ENCODE results near the gene SPATA2L. TPM values are rescaled to one million over a fixed set of nuclear protein-coding genes. Genes with fewer than 3 reads are reported as not detected.

Gene SPATA2L
- 10 to 100 TPM in 1 of 8 experiments, 1 to 10 TPM in 7; 2.1 to 10.7 (median 6.2) TPM for total RNA-seq

DNA sequence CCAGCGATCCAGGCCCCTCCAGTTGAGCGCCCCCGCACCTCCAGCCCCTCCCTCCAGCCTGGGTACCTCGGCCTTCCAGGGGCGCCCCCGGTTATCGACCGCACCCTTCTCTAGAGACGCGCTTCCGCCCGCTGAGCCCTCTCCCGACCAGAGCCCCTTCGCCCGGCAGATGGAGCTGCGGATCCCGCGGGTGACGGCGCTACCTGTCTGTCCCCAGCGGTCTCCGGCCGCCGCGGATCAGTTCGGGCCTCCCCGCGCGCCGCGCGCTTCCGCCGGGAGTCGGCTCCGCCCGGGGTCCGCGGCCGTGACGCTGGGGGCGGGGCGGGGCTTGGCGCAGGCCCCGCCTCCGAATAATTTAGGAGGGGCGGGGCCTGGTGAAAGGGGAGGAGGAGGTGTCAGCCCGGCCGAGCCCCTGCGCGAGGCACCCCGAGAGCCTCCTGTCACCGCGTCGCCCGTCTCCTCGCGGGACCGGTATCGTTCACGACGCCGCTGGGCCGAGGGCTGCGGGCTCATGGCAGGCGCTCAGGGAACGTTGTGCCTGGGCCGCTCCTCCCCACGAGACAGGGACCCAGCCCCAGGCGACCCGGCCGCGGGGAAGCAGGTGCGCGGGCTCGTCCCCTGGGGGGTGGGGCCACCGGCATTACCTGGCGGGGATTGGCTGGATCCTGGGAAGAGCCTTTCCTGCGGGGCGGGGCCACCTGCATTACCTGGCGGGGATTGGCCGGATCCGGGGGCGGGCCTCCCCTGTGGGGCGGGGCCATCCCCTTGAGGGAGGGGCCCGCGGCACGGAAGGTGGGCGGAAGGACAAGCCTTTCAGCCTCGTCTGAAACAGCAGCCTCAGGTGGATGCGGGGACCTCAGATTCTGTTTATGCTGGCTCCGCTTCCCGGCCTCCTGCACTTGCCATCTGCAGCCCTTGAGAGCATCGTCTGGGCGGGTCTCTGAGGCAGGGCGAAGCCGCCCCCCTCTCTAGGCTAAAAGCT, at the start of gene SPATA2L:
TSS of gene SPATA2L (minus strand) at position 281 of the 982 bp plus-strand sequence. CDS start 473 bp downstream, outside the sequence.
- peaks cover 5 to 7% of the 10 kb centered on the region in 2 donors for H3K4me1 ChIP-seq (replicated peaks in 1 of 2)
- H3K4me3 ChIP-seq = peak within 1 kb of the TSS; percentile 45 to 86 (median 63)
- WGBS, 10 experiments = 6% methylated on average over 6 of the region's 97 CpGs; no CpG with 5 or more reads in 9 of the 10 experiments
- peak within 1 kb of the TSS; percentile 47 to 48 for H3K27ac ChIP-seq
- peak; percentile 48 to 79 (median 70) for ATAC-seq (replicated peaks in 6 of 8)
- in situ Hi-C loops (cut with MboI; ENCODE audit: low pct_unique_long_range_greater_than_20kb in 2 of 9, low sequenced_read_pairs in 9 of 9, unreplicated experiment in 9 of 9) = no loop called here

DNA sequence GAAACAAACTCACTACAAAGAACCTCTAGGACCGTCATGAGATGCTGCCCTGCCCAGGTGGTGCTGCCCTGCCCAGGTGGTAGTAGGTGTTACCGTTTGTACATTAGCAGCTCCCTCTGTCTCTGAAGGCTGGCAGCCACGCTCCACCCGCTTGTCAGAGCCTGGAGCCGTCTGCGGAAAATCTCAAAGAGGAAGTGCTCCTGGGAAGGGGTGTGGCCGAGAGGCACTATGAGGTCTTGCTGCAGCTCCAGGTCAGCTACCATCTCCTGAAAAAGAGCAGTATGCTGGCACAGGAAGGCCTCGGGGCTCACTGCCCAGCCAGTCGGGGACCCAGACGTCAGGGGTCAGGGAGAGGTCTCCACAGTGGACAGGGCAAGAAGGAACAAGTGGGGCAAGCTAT, 48.1 kb upstream of the SPATA2L start:
- Histone ChIP-seq H3K27ac (no peak overlapping the region), H3K4me3 (no peak overlapping the region), H3K4me1 (replicated peaks in 1 of 2) (no peaks in the 10 kb centered on the region)
- 52 to 100% (median 88%) methylated on average over 1 to 6 of the region's 10 CpGs; no CpG with 5 or more reads in 5 of the 10 experiments for WGBS, 10 experiments
- in situ Hi-C loops (cut with MboI; ENCODE audit: low pct_unique_long_range_greater_than_20kb in 2 of 9, low sequenced_read_pairs in 9 of 9, unreplicated experiment in 9 of 9) = loop anchor here in 1 of 9 experiments (10.0 kb wide), 1 partner anchor 115 kb away; no protein-coding TSS in a partner anchor
- ATAC-seq (replicated peaks in 6 of 8) = peak in 1 of 8 experiments; percentile 31

DNA sequence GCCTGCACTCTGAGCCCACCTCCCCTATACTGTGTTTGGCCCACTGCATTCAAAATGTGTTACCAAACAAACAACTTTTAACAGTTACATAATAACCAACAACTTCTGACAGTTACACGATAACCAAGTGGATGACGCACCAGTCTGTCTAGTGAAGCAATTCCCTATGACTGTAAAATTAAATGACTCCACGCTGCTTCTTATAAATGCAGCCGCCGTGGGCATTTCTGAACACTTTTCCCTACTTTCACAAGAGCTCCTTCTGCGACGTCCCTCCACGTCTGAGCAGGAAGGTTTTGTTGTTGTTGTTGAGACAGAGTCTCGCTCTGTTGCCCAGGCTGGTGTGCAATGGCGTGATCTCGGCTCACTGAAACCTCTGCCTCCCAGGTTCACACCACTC, 47.4 kb upstream of the SPATA2L start:
- no peak overlapping the region for H3K4me3 ChIP-seq
- 93 to 100% (median 98%) methylated on average over 1 to 10 of the region's 11 CpGs; no CpG with 5 or more reads in 4 of the 10 experiments for WGBS, 10 experiments
- in situ Hi-C loops (cut with MboI; ENCODE audit: low pct_unique_long_range_greater_than_20kb in 2 of 9, low sequenced_read_pairs in 9 of 9, unreplicated experiment in 9 of 9) = no loop called here

DNA sequence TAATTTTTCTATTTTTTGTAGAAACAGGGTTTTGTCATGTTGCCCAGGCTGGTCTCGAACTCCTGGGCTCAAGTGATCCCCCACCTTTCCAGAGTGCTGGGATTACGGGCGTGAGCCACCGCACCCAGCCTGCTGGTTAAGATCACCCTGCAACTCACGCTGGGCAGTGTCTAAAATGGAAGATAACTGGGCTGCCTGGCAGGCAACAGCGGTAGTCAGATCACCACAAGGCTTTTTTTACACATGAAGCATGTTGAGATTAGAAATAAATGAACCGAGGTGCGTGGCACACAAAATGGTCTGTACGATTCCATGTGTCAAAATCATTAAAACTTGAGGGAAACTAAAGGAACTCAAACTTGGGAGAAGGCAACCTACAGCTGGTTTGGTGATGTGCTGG, 46.6 kb upstream of the SPATA2L start:
- H3K27ac ChIP-seq = no peak overlapping the region
- WGBS, 10 experiments = 80 to 100% (median 95%) methylated on average over 1 to 6 of the region's 9 CpGs; no CpG with 5 or more reads in 1 of the 10 experiments
- no peaks in the 10 kb centered on the region for H3K4me1 ChIP-seq (replicated peaks in 1 of 2)
- no peak for ATAC-seq (replicated peaks in 6 of 8)
- no peak overlapping the region for H3K4me3 ChIP-seq
- in situ Hi-C loops (cut with MboI; ENCODE audit: low pct_unique_long_range_greater_than_20kb in 2 of 9, low sequenced_read_pairs in 9 of 9, unreplicated experiment in 9 of 9) = no loop called here

More for the DNA sequence above, 47.4 kb upstream of the SPATA2L start:
- Histone ChIP-seq H3K27ac (no peak overlapping the region), H3K4me1 (replicated peaks in 1 of 2) (no peaks in the 10 kb centered on the region)
- ATAC-seq (replicated peaks in 6 of 8) = no peak

DNA sequence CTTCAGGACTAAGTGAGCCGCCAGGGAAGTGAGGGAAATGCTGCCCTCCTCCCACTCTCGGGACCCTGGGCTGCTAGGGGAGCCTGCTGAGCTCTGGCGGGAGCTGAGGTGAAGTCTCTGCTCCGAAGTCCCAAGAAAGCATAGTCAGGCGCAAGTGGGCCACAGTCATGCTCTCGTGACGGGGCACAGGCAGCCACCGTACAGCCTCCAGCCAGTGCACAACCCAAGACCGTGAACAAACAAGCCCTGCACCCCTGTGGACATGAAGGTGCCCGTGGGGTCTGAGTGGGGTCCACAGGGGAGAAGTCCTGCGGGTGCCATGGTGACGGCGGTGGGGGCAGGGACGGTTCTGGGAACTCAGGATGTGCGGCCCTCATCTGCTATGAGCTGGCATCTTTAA, 44.5 kb upstream of the SPATA2L start:
- in situ Hi-C loops (cut with MboI; ENCODE audit: low pct_unique_long_range_greater_than_20kb in 2 of 9, low sequenced_read_pairs in 9 of 9, unreplicated experiment in 9 of 9) = no loop called here
- no peak overlapping the region for H3K27ac ChIP-seq
- no peaks in the 10 kb centered on the region for H3K4me1 ChIP-seq (replicated peaks in 1 of 2)
- WGBS, 10 experiments = 80 to 100% (median 97%) methylated on average over 1 to 7 of the region's 15 CpGs; no CpG with 5 or more reads in 6 of the 10 experiments
- peak in 1 of 8 experiments; percentile 18 for ATAC-seq (replicated peaks in 6 of 8)
- no peak overlapping the region for H3K4me3 ChIP-seq

- H3K4me3 ChIP-seq = no peak overlapping the region
- in situ Hi-C loops (cut with MboI; ENCODE audit: low pct_unique_long_range_greater_than_20kb in 2 of 9, low sequenced_read_pairs in 9 of 9, unreplicated experiment in 9 of 9) = no loop called here
- 87 to 100% (median 93%) methylated on average over 1 to 7 of the region's 16 CpGs; no CpG with 5 or more reads in 5 of the 10 experiments for WGBS, 10 experiments
- no peak overlapping the region for H3K27ac ChIP-seq
- no peaks in the 10 kb centered on the region for H3K4me1 ChIP-seq (replicated peaks in 1 of 2)
- ATAC-seq (replicated peaks in 6 of 8) = peak in 2 of 8 experiments; percentile 12 to 13
These were observed 43.3 kb upstream of the SPATA2L start for GRCh38 chr16:89744813-89745212.

DNA sequence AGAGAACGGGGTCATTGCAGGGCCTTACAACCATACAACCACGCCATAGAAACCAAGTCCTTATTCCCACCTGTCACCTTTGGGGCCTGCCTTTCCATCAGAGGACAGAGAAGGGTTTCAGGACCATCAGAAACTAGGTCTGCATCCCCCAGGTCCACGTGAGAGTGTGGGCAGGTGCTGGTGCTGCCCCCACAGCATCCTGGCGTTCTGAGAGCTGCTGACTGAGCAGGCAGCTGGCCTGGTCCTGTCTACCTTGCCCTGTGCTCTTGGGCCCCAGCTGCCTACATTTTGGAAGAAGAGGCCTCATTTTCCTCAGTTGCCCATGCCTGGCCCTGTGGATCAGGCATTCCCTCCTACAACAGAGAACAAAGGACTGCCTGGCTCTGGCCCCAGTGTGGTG, 41.4 kb upstream of the SPATA2L start:
- H3K4me3 ChIP-seq = no peak overlapping the region
- no peak overlapping the region for H3K27ac ChIP-seq
- in situ Hi-C loops (cut with MboI; ENCODE audit: low pct_unique_long_range_greater_than_20kb in 2 of 9, low sequenced_read_pairs in 9 of 9, unreplicated experiment in 9 of 9) = no loop called here
- no peak for ATAC-seq (replicated peaks in 6 of 8)
- H3K4me1 ChIP-seq (replicated peaks in 1 of 2) = no peaks in the 10 kb centered on the region
- WGBS, 10 experiments = 29 to 100% (median 100%) methylated on average over 1 to 4 of the region's 4 CpGs; no CpG with 5 or more reads in 3 of the 10 experiments

DNA sequence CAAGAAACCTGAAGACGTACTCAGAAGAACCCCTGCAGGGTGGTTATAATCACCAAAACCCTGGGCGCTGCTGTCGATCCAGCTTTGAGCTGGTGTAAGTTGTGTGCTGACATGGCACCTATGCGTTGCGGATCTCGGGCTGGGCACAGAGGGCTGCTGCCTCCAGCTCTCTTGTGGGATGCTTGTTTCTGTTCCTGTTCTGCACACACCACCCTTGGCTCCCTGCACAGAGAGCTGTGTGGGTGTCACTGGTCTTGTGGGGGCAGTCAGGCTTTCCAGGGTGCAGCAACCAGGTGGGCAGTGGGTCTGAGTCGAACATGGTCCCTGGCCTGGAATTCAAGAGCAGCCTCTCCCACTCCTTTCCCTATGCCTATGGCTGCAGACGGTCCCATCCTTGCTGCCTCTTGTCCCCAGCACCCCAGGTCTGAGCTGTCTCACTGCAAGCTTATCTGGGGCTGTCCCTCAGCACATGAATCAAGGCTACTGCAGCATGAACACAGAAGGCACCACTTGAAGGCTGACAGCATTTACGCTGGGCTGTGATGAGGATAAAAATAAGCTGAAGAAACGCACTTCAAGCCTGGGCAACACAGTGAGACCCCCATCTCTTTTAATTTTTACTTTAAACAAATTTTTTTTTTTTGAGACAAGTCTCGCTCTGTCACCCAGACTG, 40.0 kb upstream of the SPATA2L start:
- peak in 3 of 8 experiments; percentile 10 to 13 (median 11) for ATAC-seq (replicated peaks in 6 of 8)
- Histone ChIP-seq H3K4me1 (replicated peaks in 1 of 2) (no peaks in the 10 kb centered on the region), H3K27ac (no peak overlapping the region), H3K4me3 (no peak overlapping the region)
- in situ Hi-C loops (cut with MboI; ENCODE audit: low pct_unique_long_range_greater_than_20kb in 2 of 9, low sequenced_read_pairs in 9 of 9, unreplicated experiment in 9 of 9) = no loop called here
- 61 to 100% (median 93%) methylated on average over 1 to 6 of the region's 11 CpGs; no CpG with 5 or more reads in 1 of the 10 experiments for WGBS, 10 experiments

GRCh38 chr16:89739383-89739782, 37.9 kb upstream of the SPATA2L start:
- Histone ChIP-seq H3K27ac (no peak overlapping the region), H3K4me3 (no peak overlapping the region), H3K4me1 (replicated peaks in 1 of 2) (no peaks in the 10 kb centered on the region)
- WGBS, 10 experiments = 20 to 100% methylated on average over 1 of the region's 9 CpGs; no CpG with 5 or more reads in 8 of the 10 experiments
- in situ Hi-C loops (cut with MboI; ENCODE audit: low pct_unique_long_range_greater_than_20kb in 2 of 9, low sequenced_read_pairs in 9 of 9, unreplicated experiment in 9 of 9) = no loop called here
- ATAC-seq (replicated peaks in 6 of 8) = peak in 4 of 8 experiments; percentile 12 to 35 (median 20)

- in situ Hi-C loops (cut with MboI; ENCODE audit: low pct_unique_long_range_greater_than_20kb in 2 of 9, low sequenced_read_pairs in 9 of 9, unreplicated experiment in 9 of 9) = no loop called here
- Histone ChIP-seq H3K4me1 (replicated peaks in 1 of 2) (no peaks in the 10 kb centered on the region), H3K27ac (peak overlapping the region in 1 of 2 donors; percentile 23), H3K4me3 (no peak overlapping the region)
- 69 to 91% (median 85%) methylated on average over 2 to 9 of the region's 20 CpGs; no CpG with 5 or more reads in 2 of the 10 experiments for WGBS, 10 experiments
- ATAC-seq (replicated peaks in 6 of 8) = peak in 4 of 8 experiments; percentile 18 to 45 (median 33)
These were observed 37.2 kb upstream of the SPATA2L start for GRCh38 chr16:89738538-89739317.

DNA sequence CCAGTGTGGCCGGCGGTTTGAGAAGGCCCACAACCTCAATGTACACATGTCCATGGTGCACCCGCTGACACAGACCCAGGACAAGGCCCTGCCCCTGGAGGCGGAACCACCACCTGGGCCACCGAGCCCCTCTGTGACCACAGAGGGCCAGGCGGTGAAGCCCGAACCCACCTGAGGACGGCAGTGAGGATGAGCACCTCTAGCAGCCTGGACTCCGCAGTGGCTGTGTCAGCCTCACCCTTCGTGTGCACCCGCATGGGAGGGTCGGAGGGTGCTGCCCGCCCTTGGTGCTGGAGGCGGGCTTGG, 36.5 kb upstream of the SPATA2L start:
- in situ Hi-C loops (cut with MboI; ENCODE audit: low pct_unique_long_range_greater_than_20kb in 2 of 9, low sequenced_read_pairs in 9 of 9, unreplicated experiment in 9 of 9) = no loop called here
- 90 to 100% (median 96%) methylated on average over 2 to 10 of the region's 14 CpGs; no CpG with 5 or more reads in 6 of the 10 experiments for WGBS, 10 experiments

DNA sequence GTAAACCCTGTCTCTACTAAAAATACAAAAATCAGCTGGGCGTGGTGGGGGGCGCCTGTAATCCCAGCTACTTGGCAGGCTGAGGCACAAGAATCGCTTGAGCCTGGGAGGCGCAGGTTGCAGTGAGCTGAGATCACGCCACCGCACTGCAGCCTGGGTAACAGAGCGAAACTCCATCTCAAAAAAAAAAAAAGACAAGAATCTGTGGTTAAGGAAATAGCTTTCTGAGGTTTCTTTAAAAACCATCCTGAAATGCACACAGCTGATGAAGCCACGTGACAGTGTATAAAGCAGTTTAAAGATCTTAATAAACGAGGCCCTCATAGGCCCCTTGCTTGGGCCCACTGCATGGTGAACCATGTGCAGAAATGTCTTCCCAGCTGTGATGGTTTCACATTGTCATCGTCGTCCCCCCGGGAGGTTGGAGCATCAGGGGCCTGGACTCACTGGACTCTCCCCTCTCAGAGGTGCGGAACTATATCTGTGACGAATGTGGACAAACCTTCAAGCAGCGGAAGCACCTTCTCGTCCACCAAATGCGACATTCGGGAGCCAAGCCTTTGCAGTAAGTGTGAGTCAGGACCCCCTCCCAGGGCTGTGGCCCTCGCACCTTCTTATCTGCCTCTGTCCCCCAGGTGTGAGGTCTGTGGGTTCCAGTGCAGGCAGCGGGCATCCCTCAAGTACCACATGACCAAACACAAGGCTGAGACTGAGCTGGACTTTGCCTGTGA, 36.0 kb upstream of the SPATA2L start:
- 87 to 100% (median 92%) methylated on average over 4 to 14 of the region's 20 CpGs; no CpG with 5 or more reads in 2 of the 10 experiments for WGBS, 10 experiments
- in situ Hi-C loops (cut with MboI; ENCODE audit: low pct_unique_long_range_greater_than_20kb in 2 of 9, low sequenced_read_pairs in 9 of 9, unreplicated experiment in 9 of 9) = no loop called here
- no peak overlapping the region for H3K27ac ChIP-seq
- no peak overlapping the region for H3K4me3 ChIP-seq
- no peaks in the 10 kb centered on the region for H3K4me1 ChIP-seq (replicated peaks in 1 of 2)
- no peak for ATAC-seq (replicated peaks in 6 of 8)

More for the DNA sequence above, 36.5 kb upstream of the SPATA2L start:
- no peaks in the 10 kb centered on the region for H3K4me1 ChIP-seq (replicated peaks in 1 of 2)
- H3K4me3 ChIP-seq = no peak overlapping the region
- no peak overlapping the region for H3K27ac ChIP-seq
- peak in 4 of 8 experiments; percentile 13 to 28 (median 16) for ATAC-seq (replicated peaks in 6 of 8)

All from motor neuron (in vitro differentiated cells).